K562 (cell line): ENCODE measurements around the gene PSMD8. TPM values are rescaled to one million over a fixed set of nuclear protein-coding genes. Genes with fewer than 3 reads are reported as not detected.

ENCODE experiments used
- ATAC-seq: fragments of 200-7000 bp; cut with Tn5 transposase; 3 replicates; pipeline ENCODE4 v1.9.1; 2020; ENCODE audit warnings: moderate library complexity
- BruUV-seq: library from RNA; stranded (reverse); fragments of 400-500 nt; replicated peaks from 2 replicates; lab custom pipeline; 2021; lab: Mats Ljungman, UMichigan
- CTCF ChIA-PET: fragments of 300-600 bp; formaldehyde crosslinking; extraction: SDS; loops from one replicate; lab custom pipeline; 2021; ENCODE audit warnings: low intra/inter-chr PET ratio; lab: Yijun Ruan, JAX
- POLR2A ChIA-PET: fragments of 300-600, 350-650 bp; sonication (Branson Sonifier 250); formaldehyde crosslinking; extraction: SDS; loops from one replicate; lab custom pipeline; 2021; ENCODE audit warnings: antibody characterized with exemption, inconsistent platforms; lab: Yijun Ruan, JAX
- DNase-seq, 4 experiments: peaks; one replicate each; pipeline versions ENCODE4 v3.0.0 to v3.0.0-alpha.2; 2011 to 2018; ENCODE audit warnings: low spot score in 3 of 4, mixed read lengths in 3 of 4; ENCODE audit errors: extremely low read depth in 1 of 4
- FAIRE-seq: peaks from 2 replicates; lab custom pipeline; 2011; peaks lifted over from hg19 to GRCh38; lab: Jason Lieb, UNC
- H2AFZ ChIP-seq: 2 replicates; pipeline ENCODE4 v1.6.0; 2011; ENCODE audit warnings: low read depth, low read length, control low read depth, inconsistent platforms
- H3K27ac ChIP-seq: fragments of 200-600 bp; 3 replicates; pipeline ENCODE4 v1.8.0; 2011; ENCODE audit warnings: low read depth, mild to moderate bottlenecking, control low read depth, inconsistent platforms, low read length, moderate library complexity, mixed read lengths; ENCODE audit errors: extremely low read depth
- H3K27me3 ChIP-seq, 2 experiments: fragments of 300-600 bp in 1 of 2; 2 replicates in 1 of 2; 3 replicates in 1 of 2; pipeline versions ENCODE4 v1.6.0 to v1.8.0; 2011; ENCODE audit warnings: inconsistent platforms in 2 of 2, low read length in 2 of 2, mild to moderate bottlenecking in 1 of 2, mixed read lengths in 1 of 2, moderate library complexity in 1 of 2; ENCODE audit not compliant: control insufficient read depth in 2 of 2, insufficient read depth in 2 of 2
- H3K36me3 ChIP-seq: fragments of 300-600 bp; 3 replicates; pipeline ENCODE4 v1.8.0; 2011; ENCODE audit warnings: mild to moderate bottlenecking, low read length, inconsistent platforms; ENCODE audit not compliant: control insufficient read depth, insufficient read depth
- H3K4me1 ChIP-seq, 2 experiments: fragments of 200-600 bp in 1 of 2; replicated peaks in 1 of 2; 2 replicates in 1 of 2; 3 replicates in 1 of 2; pipeline versions ENCODE4 v1.5.1 to v1.8.0; 2011; ENCODE audit warnings: inconsistent platforms in 2 of 2, low read length in 2 of 2, mild to moderate bottlenecking in 1 of 2, mixed read lengths in 1 of 2, moderate library complexity in 1 of 2; ENCODE audit not compliant: control insufficient read depth in 2 of 2, insufficient read depth in 2 of 2
- H3K4me2 ChIP-seq: 2 replicates; pipeline ENCODE4 v1.6.1; 2011; ENCODE audit warnings: low read length, control low read depth, inconsistent platforms, mixed read lengths; ENCODE audit not compliant: insufficient read depth
- H3K4me3 ChIP-seq: fragments of 200-600 bp; sonication (generic), shearing (Covaris generic); 2 replicates; pipeline ENCODE4 v1.5.1; 2016; ENCODE audit warnings: control low read depth, inconsistent platforms
- H3K79me2 ChIP-seq: fragments of 200-600 bp; 3 replicates; pipeline ENCODE4 v1.8.0; 2011; ENCODE audit warnings: low read length, inconsistent platforms; ENCODE audit not compliant: control insufficient read depth, insufficient read depth
- H3K9ac ChIP-seq, 2 experiments: 2 replicates each; pipeline versions ENCODE4 v1.6.0 to v1.6.1; 2011; ENCODE audit warnings: low read depth in 2 of 2, low read length in 2 of 2, control low read depth in 1 of 2, inconsistent platforms in 1 of 2, mild to moderate bottlenecking in 1 of 2, mixed read lengths in 1 of 2; ENCODE audit not compliant: insufficient read depth in 1 of 2
- H3K9me1 ChIP-seq: one replicate; pipeline ENCODE4 v1.6.0; 2011; ENCODE audit warnings: inconsistent platforms, mild to moderate bottlenecking, low read length, moderate library complexity; ENCODE audit not compliant: control insufficient read depth, insufficient read depth
- H3K9me3 ChIP-seq: replicated peaks from 2 replicates; pipeline ENCODE4 v1.5.1; 2011; ENCODE audit warnings: low read depth, low read length, inconsistent platforms; ENCODE audit not compliant: control insufficient read depth, insufficient read depth
- H4K20me1 ChIP-seq: replicated peaks from 2 replicates; pipeline ENCODE4 v1.6.1; 2011; ENCODE audit warnings: low read length, inconsistent platforms, mixed read lengths; ENCODE audit not compliant: control insufficient read depth, insufficient read depth
- NFE2L1 ChIP-seq: fragments of 450-650 bp; IDR thresholded peaks from 2 replicates; pipeline ENCODE4 v1.6.1; 2016; ENCODE audit warnings: missing genetic modification characterization, low read depth, mild to moderate bottlenecking, missing compliant biosample characterization, moderate library complexity, borderline replicate concordance
- RB1 ChIP-seq: fragments of 450-650 bp; IDR thresholded peaks from 2 replicates; pipeline ENCODE4 v1.6.1; 2017; ENCODE audit warnings: low read depth, mild to moderate bottlenecking
- ZNF165 ChIP-seq: fragments of 250-450 bp; sonication (Bioruptor Pico); IDR thresholded peaks from 2 replicates; pipeline ENCODE4 v1.4.0; 2020; ENCODE audit warnings: borderline replicate concordance
- WGBS: fragments of 100-300 bp; shearing (Covaris generic); methylation state at CpG from one replicate; pipeline ENCODE4 v1.1.6; 2016; ENCODE audit warnings: low coverage, mixed read lengths; ENCODE audit not compliant: insufficient coverage; ENCODE audit errors: missing lambda C conversion rate; 5-methylcytosine and 5-hydroxymethylcytosine counted together
- in situ Hi-C: fragments of 300-500 bp; cut with MboI; formaldehyde crosslinking; loops from 4 replicates; pipeline ENCODE4 v1.15.0; 2018; ENCODE audit warnings: inconsistent platforms, mixed read lengths
- intact Hi-C: fragments of 100-400 bp; cut with micrococcal nuclease; formaldehyde crosslinking; loops from 2 replicates; pipeline ENCODE4 v1.14.2; 2022
- polyA plus RNA-seq, 8 experiments: library from polyadenylated mRNA; depleted of rRNA in 4 of 8; stranded (reverse) in 5 of 8; unstranded in 3 of 8; fragments of >200 nt; fragmentation: Nextera tagmentation in 2 of 8; fragmentation: Illumina TruSeq in 1 of 8; extraction: Ambion mirVana in 2 of 8; extraction: Trizol in 1 of 8; gene quantifications; 2 replicates each; pipeline versions ENCODE4 v1.2.1 to v1.2.3, GENCODE V29; 2011 to 2014; ENCODE audit warnings: inconsistent platforms in 1 of 8, missing spikeins in 1 of 8
- total RNA-seq, 7 experiments: library from RNA; depleted of rRNA in 6 of 7; stranded (reverse); fragments of >200 nt in 6 of 7; fragmentation: Illumina TruSeq in 2 of 7; extraction: Trizol in 2 of 7; gene quantifications; 2 replicates each; pipeline versions ENCODE4 v1.2.1 to v1.2.3, GENCODE V29; 2011 to 2021; ENCODE audit warnings: low replicate concordance in 1 of 7
- TF ChIP-seq, protein P1 (sequence below): fragments of 450-650 bp; formaldehyde crosslinking; IDR thresholded peaks from 2 replicates; pipeline ENCODE4 v1.4.0; 2020; ENCODE audit warnings: mild to moderate bottlenecking, mixed read lengths
- TF ChIP-seq, protein P2 (sequence below): fragments of 450-650 bp; formaldehyde crosslinking; IDR thresholded peaks from 2 replicates; pipeline ENCODE4 v1.4.0; 2022; ENCODE audit warnings: missing genetic modification characterization

PSMD8 gene
- total and polyA plus RNA-seq, 9 of the 15 experiments (the other 6 are each of a cell fraction or from before 2014, with no cell fraction given) = 130 to 583 (median 315) TPM

DNA sequence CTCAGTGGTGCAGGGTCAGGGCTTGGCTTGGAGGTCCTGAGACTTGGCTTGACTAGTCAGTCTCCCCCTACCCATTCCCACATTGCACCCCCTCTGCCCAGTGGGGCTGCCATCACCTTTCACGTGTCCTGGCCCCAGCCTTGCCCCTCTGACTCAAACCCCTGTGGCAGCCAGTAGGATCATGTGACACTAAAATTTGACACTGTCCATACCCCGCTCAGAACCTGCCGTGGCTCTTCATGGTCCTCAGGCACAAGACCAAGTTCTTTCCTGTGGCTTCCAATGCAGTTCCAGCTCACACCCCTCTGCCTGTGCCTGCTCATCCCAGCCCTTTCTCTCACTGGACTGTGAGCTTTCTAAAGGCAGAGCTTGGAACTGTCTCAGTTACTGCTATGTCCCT lies 2.2 kb downstream of the PSMD8 start:
- Histone ChIP-seq H3K36me3 (peaks cover 59% of the 10 kb centered on the region), H3K9ac (peak overlapping the region; percentile 93 to 98; a peak in 2 of 4 replicates), H3K9me3 (no peaks in the 10 kb centered on the region; the same call in 1 of the 2 replicates), H3K9me1 (no peaks in the 10 kb centered on the region), H4K20me1 (peaks cover 16% of the 10 kb centered on the region), H3K4me2 (no peak overlapping the region; the same call in 1 of the 2 replicates), H3K4me3 (peak overlapping the region; percentile 88; the same call in 1 of the 2 replicates), H3K79me2 (peaks cover 46% of the 10 kb centered on the region), H3K27ac (no peak overlapping the region), H2AFZ (no peak overlapping the region), H3K27me3 (no peaks in the 10 kb centered on the region), H3K4me1 (peaks cover 4 to 13% of the 10 kb centered on the region in 2 experiments; a peak in 4 of 5 replicates)
- no peak for FAIRE-seq
- POLR2A ChIA-PET = interaction anchor here (1.2 to 3.8 kb wide), 2 partner anchors 9 to 11 kb away, joined by 6 to 27 read pairs; partner anchors contain the start of gene GGN
- WGBS = 88% methylated on average over 3 of the region's 3 CpGs
- intact Hi-C loops (no loop called here), in situ Hi-C loops (no loop called here)
- TF ChIP-seq, protein P1, sequence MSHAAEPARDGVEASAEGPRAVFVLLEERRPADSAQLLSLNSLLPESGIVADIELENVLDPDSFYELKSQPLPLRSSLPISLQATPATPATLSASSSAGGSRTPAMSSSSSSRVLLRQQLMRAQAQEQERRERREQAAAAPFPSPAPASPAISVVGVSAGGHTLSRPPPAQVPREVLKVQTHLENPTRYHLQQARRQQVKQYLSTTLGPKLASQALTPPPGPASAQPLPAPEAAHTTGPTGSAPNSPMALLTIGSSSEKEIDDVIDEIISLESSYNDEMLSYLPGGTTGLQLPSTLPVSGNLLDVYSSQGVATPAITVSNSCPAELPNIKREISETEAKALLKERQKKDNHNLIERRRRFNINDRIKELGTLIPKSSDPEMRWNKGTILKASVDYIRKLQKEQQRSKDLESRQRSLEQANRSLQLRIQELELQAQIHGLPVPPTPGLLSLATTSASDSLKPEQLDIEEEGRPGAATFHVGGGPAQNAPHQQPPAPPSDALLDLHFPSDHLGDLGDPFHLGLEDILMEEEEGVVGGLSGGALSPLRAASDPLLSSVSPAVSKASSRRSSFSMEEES = peak; percentile 43
- TF ChIP-seq, protein P2, sequence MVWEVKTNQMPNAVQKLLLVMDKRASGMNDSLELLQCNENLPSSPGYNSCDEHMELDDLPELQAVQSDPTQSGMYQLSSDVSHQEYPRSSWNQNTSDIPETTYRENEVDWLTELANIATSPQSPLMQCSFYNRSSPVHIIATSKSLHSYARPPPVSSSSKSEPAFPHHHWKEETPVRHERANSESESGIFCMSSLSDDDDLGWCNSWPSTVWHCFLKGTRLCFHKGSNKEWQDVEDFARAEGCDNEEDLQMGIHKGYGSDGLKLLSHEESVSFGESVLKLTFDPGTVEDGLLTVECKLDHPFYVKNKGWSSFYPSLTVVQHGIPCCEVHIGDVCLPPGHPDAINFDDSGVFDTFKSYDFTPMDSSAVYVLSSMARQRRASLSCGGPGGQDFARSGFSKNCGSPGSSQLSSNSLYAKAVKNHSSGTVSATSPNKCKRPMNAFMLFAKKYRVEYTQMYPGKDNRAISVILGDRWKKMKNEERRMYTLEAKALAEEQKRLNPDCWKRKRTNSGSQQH = no peak
- TF ChIP-seq ZNF165 (CRISPR knock-in tag) (no peak), NFE2L1 (tag) (no peak), RB1 (no peak)
- no TSS peak for BruUV-seq
- no peak for ATAC-seq
- no peak for DNase-seq
- CTCF ChIA-PET = no interaction called here
